Measurements from ENCODE around the gene SEC61A2. TPM values are rescaled to one million over a fixed set of nuclear protein-coding genes. Genes with fewer than 3 reads are reported as not detected.

Gene SEC61A2
- total and polyA plus RNA-seq, 10 of the 15 experiments (the other 5 are each of a cell fraction or from before 2014, with no cell fraction given) = 3.0 to 36.2 (median 8.6) TPM

- TF ChIP-seq E2F8 (IDR thresholded peaks at IDR 0.05; ENCODE audit: low read depth, partially characterized antibody) (peak; percentile 98), FOXM1 (IDR thresholded peaks at IDR 0.05; ENCODE audit: low read depth, low read length) (peak; percentile 32; the same call in 1 of the 2 replicates), SPI1 (IDR thresholded peaks at IDR 0.05; ENCODE audit: borderline replicate concordance, insufficient read depth, low read depth, low read length) (peak; percentile 24; the same call in 1 of the 2 replicates), CREM (IDR thresholded peaks at IDR 0.05; ENCODE audit: low read depth) (peak; percentile 4; the same call in 1 of the 2 replicates), ZNF207 (IDR thresholded peaks at IDR 0.05; ENCODE audit: borderline replicate concordance) (peak; percentile 74), MEF2A (IDR thresholded peaks at IDR 0.05; ENCODE audit: insufficient read depth, low read depth, low read length) (peak; percentile 84), MEF2B (IDR thresholded peaks at IDR 0.05; ENCODE audit: partially characterized antibody, poor library complexity, severe bottlenecking) (peak; percentile 93), POU2F2 (IDR thresholded peaks at IDR 0.05; ENCODE audit: borderline replicate concordance, low read depth, low read length) (peak; percentile 21; the same call in 2 of the 3 replicates), NFYB (IDR thresholded peaks at IDR 0.05; ENCODE audit: insufficient read depth, low read depth, low read length) (no peak), EED (IDR thresholded peaks at IDR 0.05; ENCODE audit: low read depth) (peak; percentile 57; the same call in 1 of the 2 replicates), FOXK2 (IDR thresholded peaks at IDR 0.05) (peak; percentile 87), ZZZ3 (IDR thresholded peaks at IDR 0.05; ENCODE audit: control insufficient read depth, insufficient read length, low read depth) (no peak), NFYA (IDR thresholded peaks at IDR 0.05; ENCODE audit: borderline replicate concordance, low read depth, low read length) (no peak), MTA2 (IDR thresholded peaks at IDR 0.05; ENCODE audit: low read depth) (peak; percentile 99), RBBP5 (conservative IDR thresholded peaks at IDR 0.05) (0 out of 2 replicates have a peak, but pooled peaks have one; percentile 53), RELA (IDR thresholded peaks at IDR 0.05; ENCODE audit: borderline replicate concordance, partially characterized antibody) (no peak), ASH2L (IDR thresholded peaks at IDR 0.05; ENCODE audit: borderline replicate concordance, low read depth) (peak; percentile 94), BMI1 (IDR thresholded peaks at IDR 0.05; ENCODE audit: borderline replicate concordance) (no peak), JUNB (IDR thresholded peaks at IDR 0.05) (no peak), GATAD2B (conservative IDR thresholded peaks at IDR 0.05; ENCODE audit: low read depth) (peak; percentile 66)
- TF ChIP-seq, protein P1, sequence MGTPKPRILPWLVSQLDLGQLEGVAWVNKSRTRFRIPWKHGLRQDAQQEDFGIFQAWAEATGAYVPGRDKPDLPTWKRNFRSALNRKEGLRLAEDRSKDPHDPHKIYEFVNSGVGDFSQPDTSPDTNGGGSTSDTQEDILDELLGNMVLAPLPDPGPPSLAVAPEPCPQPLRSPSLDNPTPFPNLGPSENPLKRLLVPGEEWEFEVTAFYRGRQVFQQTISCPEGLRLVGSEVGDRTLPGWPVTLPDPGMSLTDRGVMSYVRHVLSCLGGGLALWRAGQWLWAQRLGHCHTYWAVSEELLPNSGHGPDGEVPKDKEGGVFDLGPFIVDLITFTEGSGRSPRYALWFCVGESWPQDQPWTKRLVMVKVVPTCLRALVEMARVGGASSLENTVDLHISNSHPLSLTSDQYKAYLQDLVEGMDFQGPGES (IDR thresholded peaks at IDR 0.05) = no peak
- TF ChIP-seq, protein P2, sequence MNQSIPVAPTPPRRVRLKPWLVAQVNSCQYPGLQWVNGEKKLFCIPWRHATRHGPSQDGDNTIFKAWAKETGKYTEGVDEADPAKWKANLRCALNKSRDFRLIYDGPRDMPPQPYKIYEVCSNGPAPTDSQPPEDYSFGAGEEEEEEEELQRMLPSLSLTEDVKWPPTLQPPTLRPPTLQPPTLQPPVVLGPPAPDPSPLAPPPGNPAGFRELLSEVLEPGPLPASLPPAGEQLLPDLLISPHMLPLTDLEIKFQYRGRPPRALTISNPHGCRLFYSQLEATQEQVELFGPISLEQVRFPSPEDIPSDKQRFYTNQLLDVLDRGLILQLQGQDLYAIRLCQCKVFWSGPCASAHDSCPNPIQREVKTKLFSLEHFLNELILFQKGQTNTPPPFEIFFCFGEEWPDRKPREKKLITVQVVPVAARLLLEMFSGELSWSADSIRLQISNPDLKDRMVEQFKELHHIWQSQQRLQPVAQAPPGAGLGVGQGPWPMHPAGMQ (IDR thresholded peaks at IDR 0.05; ENCODE audit: borderline replicate concordance) = no peak
These were observed 66.4 kb downstream of the SEC61A2 start, which contains the start of the genes CDC123 and NUDT5 (continued) for GRCh38 chr10:12195603-12196506.
